Activated CD4-positive, CD25-positive, alpha-beta regulatory T cell treated with anti-CD3 and anti-CD28 coated beads, Interleukin-2, amount 50 U/mL, for 24 hours (primary cell): Measurements from ENCODE around the gene ATAD3A.
"Not testable (repeated sequence)": the region's sequence is repeated elsewhere in the genome, so short reads cannot be mapped to it uniquely, and the experiment has no call there.

ENCODE experiments used
- ATAC-seq, 2 donors: fragments of 150-1000 bp; cut with Tn5 transposase; one replicate each; pipeline ENCODE4 v1.10.0; 2021; ENCODE audit warnings: mild to moderate bottlenecking in 1 of 2, moderate library complexity in 1 of 2

The ATAD3A gene

GRCh38 chr1:1556961-1557360 is 45.0 kb downstream of the ATAD3A start:
- ATAC-seq: not testable (repeated sequence)

- not testable (repeated sequence) for ATAC-seq
Measured at GRCh38 chr1:1557688-1558087, 45.7 kb downstream of the ATAD3A start.

- no peak for ATAC-seq
Measured at GRCh38 chr1:1558591-1558990, 46.6 kb downstream of the ATAD3A start.

GRCh38 chr1:1559066-1559465 is 47.1 kb downstream of the ATAD3A start:
- no peak for ATAC-seq

- no peak for ATAC-seq
Measured at GRCh38 chr1:1560178-1560577, 48.2 kb downstream of the ATAD3A start.

- no peak for ATAC-seq
Measured at GRCh38 chr1:1561801-1562470, 50.0 kb downstream of the ATAD3A start.

GRCh38 chr1:1562556-1563195 is 50.7 kb downstream of the ATAD3A start:
- no peak for ATAC-seq

- no peak for ATAC-seq
Measured at GRCh38 chr1:1563688-1564087, 51.7 kb downstream of the ATAD3A start.

GRCh38 chr1:1564268-1564667 is 52.3 kb downstream of the ATAD3A start:
- ATAC-seq: no peak

- no peak for ATAC-seq
Measured at GRCh38 chr1:1565340-1565739, 53.4 kb downstream of the ATAD3A start.

GRCh38 chr1:1567152-1567875 is 55.4 kb downstream of the ATAD3A start:
- ATAC-seq: no peak

- no peak for ATAC-seq
Measured at GRCh38 chr1:1567891-1568291, 55.9 kb downstream of the ATAD3A start.

GRCh38 chr1:1569341-1569740 is 57.4 kb downstream of the ATAD3A start:
- ATAC-seq: no peak

GRCh38 chr1:1573843-1574720 is 62.1 kb downstream of the ATAD3A start:
- ATAC-seq: peak; percentile 76 to 83

GRCh38 chr1:1574721-1575537 is 63.0 kb downstream of the ATAD3A start, which contains the start of gene SSU72:
SSU72 (minus strand) TSS chr1:1574863; CDS start chr1:1574557, 306 bp downstream.
- ATAC-seq: peak; percentile 90 to 91

GRCh38 chr1:1577367-1578011 is 65.5 kb downstream of the ATAD3A start:
- no peak for ATAC-seq

GRCh38 chr1:1578371-1578940 is 66.5 kb downstream of the ATAD3A start:
- no peak for ATAC-seq

- no peak for ATAC-seq
Measured at GRCh38 chr1:1582585-1583346, 70.8 kb downstream of the ATAD3A start.

GRCh38 chr1:1583347-1584010 is 71.5 kb downstream of the ATAD3A start:
- no peak for ATAC-seq
